K562 (cell line): ENCODE measurements around the gene TIMM17B. TPM values are rescaled to one million over a fixed set of nuclear protein-coding genes. Genes with fewer than 3 reads are reported as not detected.

Experiments used
- CEBPB ChIP-seq: fragments of 450-650 bp; IDR thresholded peaks from 2 replicates; pipeline ENCODE4 v1.6.1; 2016; ENCODE audit warnings: missing genetic modification characterization, missing compliant biosample characterization
- CTBP1 ChIP-seq: fragments of 450-650 bp; IDR thresholded peaks from 2 replicates; pipeline ENCODE4 v1.6.1; 2016; ENCODE audit warnings: borderline replicate concordance
- ETV1 ChIP-seq: fragments of 450-650 bp; conservative IDR thresholded peaks from 2 replicates; pipeline ENCODE4 v1.6.1; 2016; ENCODE audit warnings: missing genetic modification characterization, control low read depth, low read depth, missing compliant biosample characterization
- KLF16 ChIP-seq: IDR thresholded peaks from 2 replicates; pipeline ENCODE4 v1.6.1; 2016; ENCODE audit warnings: antibody characterized with exemption
- MGA ChIP-seq: fragments of 450-650 bp; IDR thresholded peaks from 2 replicates; pipeline ENCODE4 v1.6.1; 2016; ENCODE audit warnings: mild to moderate bottlenecking, moderate library complexity
- NFE2 ChIP-seq: IDR thresholded peaks from 2 replicates; pipeline ENCODE4 v1.6.1; 2014; ENCODE audit warnings: antibody characterized with exemption, low read depth
- NONO ChIP-seq, 2 experiments: fragments of 200-400 bp in 1 of 2; fragments of 450-650 bp in 1 of 2; formaldehyde crosslinking in 1 of 2; IDR thresholded peaks; 2 replicates each; pipeline ENCODE4 v1.6.1; 2017; ENCODE audit warnings: low read depth in 2 of 2, mild to moderate bottlenecking in 2 of 2, moderate library complexity in 2 of 2, low read length in 1 of 2
- PREB ChIP-seq: sonication (generic); formaldehyde crosslinking; IDR thresholded peaks from 2 replicates; pipeline ENCODE4 v1.8.1; 2023; ENCODE audit warnings: mild to moderate bottlenecking, missing genetic modification reagents
- SMAD3 ChIP-seq: fragments of 450-650 bp; formaldehyde crosslinking; conservative IDR thresholded peaks from 2 replicates; pipeline ENCODE4 v1.4.0; 2020; ENCODE audit warnings: mild to moderate bottlenecking
- SRSF9 ChIP-seq: fragments of 200-400 bp; formaldehyde crosslinking; IDR thresholded peaks from 2 replicates; pipeline ENCODE4 v1.6.1; 2017; ENCODE audit warnings: low read depth, low read length, borderline replicate concordance
- TEAD4 ChIP-seq, 2 experiments: sonication (generic) in 1 of 2; formaldehyde crosslinking in 1 of 2; IDR thresholded peaks; 2 replicates each; pipeline versions ENCODE4 v1.6.1 to v1.8.0; 2012 to 2022; ENCODE audit warnings: borderline replicate concordance in 1 of 2, inconsistent platforms in 1 of 2, low read length in 1 of 2, mild to moderate bottlenecking in 1 of 2, missing genetic modification reagents in 1 of 2
- ZC3H4 ChIP-seq: sonication (generic); formaldehyde crosslinking; IDR thresholded peaks from 2 replicates; pipeline ENCODE4 v1.9.0; 2021; ENCODE audit warnings: missing genetic modification reagents, borderline replicate concordance
- ZNF740 ChIP-seq, 3 experiments: fragments of 200-800 bp in 1 of 3; sonication (Bioruptor generic) in 1 of 3; sonication (generic) in 1 of 3; formaldehyde crosslinking in 1 of 3; IDR thresholded peaks; 2 replicates each; pipeline versions ENCODE4 v1.6.1 to v1.8.0; 2016 to 2022; ENCODE audit warnings: mild to moderate bottlenecking in 2 of 3, missing compliant biosample characterization in 2 of 3, missing genetic modification characterization in 2 of 3, missing genetic modification reagents in 1 of 3
- polyA plus RNA-seq, 8 experiments: library from polyadenylated mRNA; depleted of rRNA in 4 of 8; stranded (reverse) in 5 of 8; unstranded in 3 of 8; fragments of >200 nt; fragmentation: Nextera tagmentation in 2 of 8; fragmentation: Illumina TruSeq in 1 of 8; extraction: Ambion mirVana in 2 of 8; extraction: Trizol in 1 of 8; gene quantifications; 2 replicates each; pipeline versions ENCODE4 v1.2.1 to v1.2.3, GENCODE V29; 2011 to 2014; ENCODE audit warnings: inconsistent platforms in 1 of 8, missing spikeins in 1 of 8
- total RNA-seq, 7 experiments: library from RNA; depleted of rRNA in 6 of 7; stranded (reverse); fragments of >200 nt in 6 of 7; fragmentation: Illumina TruSeq in 2 of 7; extraction: Trizol in 2 of 7; gene quantifications; 2 replicates each; pipeline versions ENCODE4 v1.2.1 to v1.2.3, GENCODE V29; 2011 to 2021; ENCODE audit warnings: low replicate concordance in 1 of 7

Gene TIMM17B
- total and polyA plus RNA-seq, 9 of the 15 experiments (the other 6 are each of a cell fraction or from before 2014, with no cell fraction given), result 9.9 to 184 (median 115) TPM

DNA sequence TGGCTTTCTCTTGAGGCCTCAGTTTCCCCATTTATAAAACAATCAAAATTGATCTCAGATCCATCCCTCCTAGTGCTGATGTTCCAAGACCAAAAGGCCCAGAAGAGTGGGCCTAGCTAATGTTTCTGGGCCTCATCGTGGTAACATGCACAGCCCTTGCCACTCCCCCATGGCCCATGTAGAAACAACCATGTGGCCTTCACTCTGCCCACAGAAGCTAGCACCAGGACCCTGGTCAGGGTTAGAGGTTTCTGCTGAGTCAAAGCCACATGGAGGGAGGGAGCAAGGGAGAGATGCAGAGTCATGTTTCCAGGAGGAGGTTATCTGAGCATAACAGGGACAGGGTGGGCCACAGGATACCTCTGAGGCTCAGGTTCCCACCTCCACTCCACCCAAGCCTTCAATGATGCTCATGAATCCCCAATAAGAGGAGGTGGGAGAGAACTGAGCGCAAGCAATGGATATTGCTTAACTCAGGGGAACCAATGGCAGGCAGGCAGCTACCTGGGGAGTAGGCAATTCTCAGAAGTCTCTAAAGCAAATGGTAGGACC lies 42.9 kb upstream of the TIMM17B start (continued):
- TF ChIP-seq MGA (peak; percentile 62), NONO (IDR thresholded peaks at IDR 0.05; ENCODE audit: low read depth in 2 of 2, low read length in 1 of 2) (no peak), ZNF740 (CRISPR knock-in tag; IDR thresholded peaks at IDR 0.05) (no peak), ZNF740 (tag; IDR thresholded peaks at IDR 0.05) (0 out of 4 replicates have a peak, but pooled peaks of 1 of the 2 experiments have one; percentile 50), SMAD3 (0 out of 2 replicates have a peak, but pooled peaks have one; percentile 47), CEBPB (tag) (peak; percentile 89), TEAD4 (IDR thresholded peaks at IDR 0.05; ENCODE audit: low read length) (peak; percentile 82), TEAD4 (CRISPR knock-in tag; IDR thresholded peaks at IDR 0.05; ENCODE audit: borderline replicate concordance) (no peak), NFE2 (peak; percentile 98), PREB (CRISPR knock-in tag) (no peak), SRSF9 (no peak), CTBP1 (peak; percentile 88; the same call in 1 of the 2 replicates), ETV1 (tag) (0 out of 2 replicates have a peak, but pooled peaks have one; percentile 11), ZC3H4 (no peak), KLF16 (peak; percentile 60; the same call in 1 of the 2 replicates)
